MM.1S (cell line): ENCODE results near the gene CCDC87.

ENCODE experiments used
- DNase-seq: peaks from one replicate; pipeline ENCODE4 v3.0.0-alpha.2; 2015
- H2AFZ ChIP-seq: fragments of 300-600 bp; sonication (generic); 2 replicates; pipeline ENCODE4 v1.6.0; 2016; ENCODE audit warnings: antibody characterized with exemption, low read length
- H3F3A ChIP-seq: fragments of 300-600 bp; sonication (generic); 2 replicates; pipeline ENCODE4 v1.6.1; 2016; ENCODE audit warnings: mild to moderate bottlenecking, antibody characterized with exemption, low read length, moderate library complexity, mixed read lengths; ENCODE audit not compliant: insufficient read depth
- H3K27ac ChIP-seq: fragments of 300-600 bp; sonication (generic); 2 replicates; pipeline ENCODE4 v1.5.1; 2016; ENCODE audit warnings: mild to moderate bottlenecking, low read length
- H3K27me3 ChIP-seq: fragments of 300-600 bp; sonication (generic); replicated peaks from 2 replicates; pipeline ENCODE4 v1.6.0; 2016; ENCODE audit warnings: low read length; ENCODE audit not compliant: insufficient read depth
- H3K36me3 ChIP-seq: fragments of 300-600 bp; sonication (generic); replicated peaks from 2 replicates; pipeline ENCODE4 v1.6.1; 2016; ENCODE audit warnings: mild to moderate bottlenecking, low read length, mixed read lengths; ENCODE audit not compliant: insufficient read depth
- H3K4me1 ChIP-seq: fragments of 300-600 bp; sonication (generic); 2 replicates; pipeline ENCODE4 v1.6.1; 2016; ENCODE audit warnings: low read length, mixed read lengths
- H3K4me2 ChIP-seq: fragments of 300-600 bp; sonication (generic); 2 replicates; pipeline ENCODE4 v1.6.0; 2016; ENCODE audit warnings: low read depth, low read length
- H3K4me3 ChIP-seq: fragments of 300-600 bp; sonication (generic); 2 replicates; pipeline ENCODE4 v1.5.1; 2016; ENCODE audit warnings: low read length, mixed read lengths
- H3K79me2 ChIP-seq: fragments of 300-600 bp; sonication (generic); 2 replicates; pipeline ENCODE4 v1.6.1; 2016; ENCODE audit warnings: mixed run types, low read length, mixed read lengths
- H3K9ac ChIP-seq: fragments of 300-600 bp; sonication (generic); 2 replicates; pipeline ENCODE4 v1.6.1; 2016; ENCODE audit warnings: low read length, mixed read lengths
- H3K9me2 ChIP-seq: fragments of 300-600 bp; sonication (generic); replicated peaks from 2 replicates; pipeline ENCODE4 v1.6.1; 2016; ENCODE audit warnings: mild to moderate bottlenecking, low read length, mixed read lengths; ENCODE audit not compliant: insufficient read depth
- H3K9me3 ChIP-seq: fragments of 300-600 bp; sonication (generic); replicated peaks from 2 replicates; pipeline ENCODE4 v1.6.1; 2016; ENCODE audit warnings: mild to moderate bottlenecking, low read length, mixed read lengths; ENCODE audit not compliant: insufficient read depth
- H4K20me1 ChIP-seq: fragments of 300-600 bp; sonication (generic); 2 replicates; pipeline ENCODE4 v1.6.1; 2016; ENCODE audit warnings: mild to moderate bottlenecking, low read length, moderate library complexity, mixed read lengths; ENCODE audit not compliant: insufficient read depth
- CTCF ChIP-seq: fragments of 300-600 bp; sonication (generic); IDR thresholded peaks from 2 replicates; pipeline ENCODE4 v1.5.1; 2016; ENCODE audit warnings: antibody characterized with exemption, low read length, mixed read lengths
- EZH2 ChIP-seq: fragments of 300-600 bp; sonication (generic); optimal IDR thresholded peaks from 2 replicates; pipeline ENCODE3; 2017; ENCODE audit warnings: low read depth, mild to moderate bottlenecking, antibody characterized with exemption, low read length, mixed read lengths
- EZH2phosphoT487 ChIP-seq: fragments of 300-600 bp; sonication (generic); IDR thresholded peaks from 2 replicates; pipeline ENCODE4 v1.6.1; 2018; ENCODE audit warnings: antibody characterized with exemption, low read length

The CCDC87 gene

GRCh38 chr11:66598993-66599392 lies 6.1 kb upstream of the CCDC87 start:
- Histone ChIP-seq H3K79me2 (no peaks in the 10 kb centered on the region), H4K20me1 (no peaks in the 10 kb centered on the region), H2AFZ (no peak overlapping the region), H3K36me3 (no peaks in the 10 kb centered on the region), H3K9me3 (no peaks in the 10 kb centered on the region), H3K9ac (no peak overlapping the region), H3K27ac (no peak overlapping the region), H3K27me3 (no peaks in the 10 kb centered on the region), H3K4me2 (no peak overlapping the region), H3K4me3 (no peak overlapping the region), H3K9me2 (no peaks in the 10 kb centered on the region), H3K4me1 (no peaks in the 10 kb centered on the region), H3F3A (no peaks in the 10 kb centered on the region)
- DNase-seq = no peak
- TF ChIP-seq EZH2phosphoT487 (no peak), CTCF (no peak), EZH2 (no peak)

- DNase-seq = no peak
- Histone ChIP-seq H3K36me3 (no peaks in the 10 kb centered on the region), H3K4me3 (no peak overlapping the region), H3K79me2 (peaks cover 8% of the 10 kb centered on the region; the same call in 1 of the 2 replicates), H3K27ac (no peak overlapping the region), H3K4me1 (peaks cover 3% of the 10 kb centered on the region; the same call in 1 of the 2 replicates), H3K9me2 (no peaks in the 10 kb centered on the region), H3F3A (no peaks in the 10 kb centered on the region), H3K9me3 (no peaks in the 10 kb centered on the region), H3K4me2 (no peak overlapping the region), H3K9ac (no peak overlapping the region), H3K27me3 (peaks cover 9% of the 10 kb centered on the region; the same call in 1 of the 2 replicates), H4K20me1 (no peaks in the 10 kb centered on the region), H2AFZ (no peak overlapping the region)
- TF ChIP-seq CTCF (no peak), EZH2 (no peak), EZH2phosphoT487 (no peak)
Observed at GRCh38 chr11:66595245-66595904, 2.5 kb upstream of the CCDC87 start.

- peaks cover 15% of the 10 kb centered on the region; the same call in 1 of the 2 replicates for H3K27me3 ChIP-seq
- peak overlapping the region; percentile 95 for H2AFZ ChIP-seq
- H3K27ac ChIP-seq = no peak overlapping the region
- no peak for DNase-seq
- no peaks in the 10 kb centered on the region for H3F3A ChIP-seq
- H3K9me3 ChIP-seq = no peaks in the 10 kb centered on the region
- peak overlapping the region; percentile 82 for H3K4me3 ChIP-seq
- H3K4me1 ChIP-seq = peaks cover 3% of the 10 kb centered on the region; the same call in 1 of the 2 replicates
- TF ChIP-seq EZH2 = no peak
- H3K79me2 ChIP-seq = peaks cover 8% of the 10 kb centered on the region; the same call in 1 of the 2 replicates
- peak overlapping the region; percentile 92 for H3K4me2 ChIP-seq
- no peaks in the 10 kb centered on the region for H3K36me3 ChIP-seq
- no peaks in the 10 kb centered on the region for H4K20me1 ChIP-seq
- H3K9me2 ChIP-seq = no peaks in the 10 kb centered on the region
- H3K9ac ChIP-seq = peak overlapping the region; percentile 74; the same call in 1 of the 2 replicates
Observed at GRCh38 chr11:66593650-66594049, 787 bp upstream of the CCDC87 start.

DNA sequence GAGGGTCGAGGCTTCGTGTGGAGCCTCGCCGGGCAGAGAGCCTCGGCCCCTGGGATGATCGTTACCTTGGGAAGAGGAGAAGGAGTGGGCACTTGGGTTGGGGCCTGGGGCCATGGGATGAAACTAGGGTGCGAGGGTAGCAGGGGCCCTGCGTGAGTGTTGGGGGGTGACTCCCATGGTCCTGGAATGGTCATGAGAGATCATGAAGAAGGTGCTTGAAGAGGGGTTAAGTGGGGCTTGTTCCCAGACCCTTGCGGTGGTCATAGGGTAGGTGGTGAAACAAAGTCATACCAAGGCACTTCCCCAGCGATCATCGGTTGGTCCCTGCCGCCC lies 406 bp upstream of the CCDC87 start:
- no peak for DNase-seq
- Histone ChIP-seq H3K79me2 (peaks cover 8% of the 10 kb centered on the region; the same call in 1 of the 2 replicates), H3K4me1 (peaks cover 3% of the 10 kb centered on the region; the same call in 1 of the 2 replicates), H3K9me3 (no peaks in the 10 kb centered on the region), H3K36me3 (no peaks in the 10 kb centered on the region), H2AFZ (peak overlapping the region; percentile 95), H3K9ac (peak overlapping the region; percentile 74), H4K20me1 (no peaks in the 10 kb centered on the region), H3K27ac (no peak overlapping the region), H3K4me3 (peak overlapping the region; percentile 82), H3F3A (no peaks in the 10 kb centered on the region), H3K9me2 (no peaks in the 10 kb centered on the region), H3K27me3 (peaks cover 15% of the 10 kb centered on the region; the same call in 1 of the 2 replicates), H3K4me2 (peak overlapping the region; percentile 92)
- TF ChIP-seq CTCF (no peak), EZH2 (no peak), EZH2phosphoT487 (no peak)
